ENCODE measurements around the gene GABRB3.

Gene GABRB3

GRCh38 chr15:26790118-26790517, 17.3 kb upstream of the GABRB3 start (continued):
- no peak for TF ChIP-seq TSHZ2 (CRISPR knock-in tag; IDR thresholded peaks at IDR 0.05)
- TF ChIP-seq SNAI2 (CRISPR knock-in tag; IDR thresholded peaks at IDR 0.05) = no peak
- TF ChIP-seq GLIS3 (CRISPR knock-in tag; IDR thresholded peaks at IDR 0.05) = no peak
- no peak for TF ChIP-seq ZNF8 (CRISPR knock-in tag; IDR thresholded peaks at IDR 0.05)
- no peak for TF ChIP-seq ZFP30 (CRISPR knock-in tag; IDR thresholded peaks at IDR 0.05)

GRCh38 chr15:26781816-26782215, 8.9 kb upstream of the GABRB3 start:
- TF ChIP-seq RARB (CRISPR knock-in tag; IDR thresholded peaks at IDR 0.05) = no peak
- no peak for ATAC-seq

GRCh38 chr15:26773917-26774316, 1.1 kb upstream of the GABRB3 start:
- ATAC-seq = no peak
- TF ChIP-seq RARB (CRISPR knock-in tag; IDR thresholded peaks at IDR 0.05) (no peak), PPARA (CRISPR knock-in tag; IDR thresholded peaks at IDR 0.05; ENCODE audit: borderline replicate concordance) (no peak), ZFP3 (CRISPR knock-in tag; IDR thresholded peaks at IDR 0.05) (no peak), ISL1 (CRISPR knock-in tag; IDR thresholded peaks at IDR 0.05) (no peak), POU6F1 (CRISPR knock-in tag; IDR thresholded peaks at IDR 0.05; ENCODE audit: borderline replicate concordance, low read depth) (no peak), ZFP30 (CRISPR knock-in tag; IDR thresholded peaks at IDR 0.05) (no peak), TOX (CRISPR knock-in tag; IDR thresholded peaks at IDR 0.05; ENCODE audit: borderline replicate concordance) (no peak), ZC3H10 (CRISPR knock-in tag; IDR thresholded peaks at IDR 0.05) (no peak), ZNF8 (CRISPR knock-in tag; IDR thresholded peaks at IDR 0.05) (no peak)
- TF ChIP-seq, protein P1, sequence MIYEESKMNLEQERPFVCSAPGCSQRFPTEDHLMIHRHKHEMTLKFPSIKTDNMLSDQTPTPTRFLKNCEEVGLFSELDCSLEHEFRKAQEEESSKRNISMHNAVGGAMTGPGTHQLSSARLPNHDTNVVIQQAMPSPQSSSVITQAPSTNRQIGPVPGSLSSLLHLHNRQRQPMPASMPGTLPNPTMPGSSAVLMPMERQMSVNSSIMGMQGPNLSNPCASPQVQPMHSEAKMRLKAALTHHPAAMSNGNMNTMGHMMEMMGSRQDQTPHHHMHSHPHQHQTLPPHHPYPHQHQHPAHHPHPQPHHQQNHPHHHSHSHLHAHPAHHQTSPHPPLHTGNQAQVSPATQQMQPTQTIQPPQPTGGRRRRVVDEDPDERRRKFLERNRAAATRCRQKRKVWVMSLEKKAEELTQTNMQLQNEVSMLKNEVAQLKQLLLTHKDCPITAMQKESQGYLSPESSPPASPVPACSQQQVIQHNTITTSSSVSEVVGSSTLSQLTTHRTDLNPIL (CRISPR knock-in tag; IDR thresholded peaks at IDR 0.05; ENCODE audit: low read depth) = no peak
- TF ChIP-seq, protein P2, sequence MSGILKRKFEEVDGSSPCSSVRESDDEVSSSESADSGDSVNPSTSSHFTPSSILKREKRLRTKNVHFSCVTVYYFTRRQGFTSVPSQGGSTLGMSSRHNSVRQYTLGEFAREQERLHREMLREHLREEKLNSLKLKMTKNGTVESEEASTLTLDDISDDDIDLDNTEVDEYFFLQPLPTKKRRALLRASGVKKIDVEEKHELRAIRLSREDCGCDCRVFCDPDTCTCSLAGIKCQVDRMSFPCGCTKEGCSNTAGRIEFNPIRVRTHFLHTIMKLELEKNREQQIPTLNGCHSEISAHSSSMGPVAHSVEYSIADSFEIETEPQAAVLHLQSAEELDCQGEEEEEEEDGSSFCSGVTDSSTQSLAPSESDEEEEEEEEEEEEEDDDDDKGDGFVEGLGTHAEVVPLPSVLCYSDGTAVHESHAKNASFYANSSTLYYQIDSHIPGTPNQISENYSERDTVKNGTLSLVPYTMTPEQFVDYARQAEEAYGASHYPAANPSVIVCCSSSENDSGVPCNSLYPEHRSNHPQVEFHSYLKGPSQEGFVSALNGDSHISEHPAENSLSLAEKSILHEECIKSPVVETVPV (CRISPR knock-in tag; IDR thresholded peaks at IDR 0.05) = no peak

DNA sequence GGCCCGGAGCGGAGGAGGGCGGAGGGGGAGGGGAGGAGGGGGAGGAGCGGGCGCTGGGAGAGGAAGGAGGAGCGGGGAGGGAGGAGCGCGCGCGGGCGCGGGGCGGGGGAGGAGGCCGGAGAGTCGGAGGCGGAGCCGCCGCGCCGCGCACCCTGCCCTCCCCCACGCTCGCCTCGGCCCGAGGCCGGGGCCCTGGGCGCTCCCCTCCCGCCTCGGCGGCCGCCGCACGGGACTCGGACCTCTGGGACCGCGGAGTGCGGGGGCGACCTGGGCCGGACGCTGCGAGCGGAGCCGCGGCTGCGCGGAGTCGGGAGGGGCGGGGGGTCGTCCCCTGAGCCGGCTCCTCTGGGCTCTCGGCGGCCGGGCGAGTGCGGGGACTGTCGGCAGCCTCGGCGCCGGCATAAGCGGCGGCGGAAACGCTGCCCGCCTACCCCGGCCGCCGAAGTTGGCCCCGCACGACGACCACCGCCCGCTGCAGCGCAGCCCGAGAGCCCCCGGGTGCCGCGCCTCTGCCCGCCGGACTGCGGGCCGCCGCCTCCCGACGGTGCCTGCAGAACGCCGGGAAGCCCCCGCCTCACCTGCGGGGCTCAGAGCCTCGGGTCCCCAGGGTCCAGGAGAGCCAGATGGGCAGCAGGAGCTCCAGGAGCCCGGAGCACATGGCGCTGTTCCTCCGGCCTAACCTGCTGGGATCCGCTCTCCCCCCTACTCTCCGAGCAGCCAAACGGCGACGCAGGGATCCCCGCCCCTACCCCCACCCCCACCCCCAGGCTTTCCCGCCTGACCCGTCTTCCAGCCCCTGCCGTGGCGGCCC, 406 bp upstream of the GABRB3 start:
- ATAC-seq = no peak
- TF ChIP-seq ISL1 (CRISPR knock-in tag; IDR thresholded peaks at IDR 0.05) = no peak
- no peak for TF ChIP-seq PPARA (CRISPR knock-in tag; IDR thresholded peaks at IDR 0.05; ENCODE audit: borderline replicate concordance)
- TF ChIP-seq ZNF70 (CRISPR knock-in tag; IDR thresholded peaks at IDR 0.05) = no peak
- TF ChIP-seq SNAI2 (CRISPR knock-in tag; IDR thresholded peaks at IDR 0.05) = no peak
- TF ChIP-seq ESRRG (CRISPR knock-in tag; IDR thresholded peaks at IDR 0.05) = no peak
- TF ChIP-seq BACH2 (CRISPR knock-in tag; IDR thresholded peaks at IDR 0.05; ENCODE audit: borderline replicate concordance) = no peak
- TF ChIP-seq, protein P2 (CRISPR knock-in tag; IDR thresholded peaks at IDR 0.05) = no peak
- TF ChIP-seq, protein P1 (CRISPR knock-in tag; IDR thresholded peaks at IDR 0.05; ENCODE audit: low read depth) = no peak
- TF ChIP-seq RARB (CRISPR knock-in tag; IDR thresholded peaks at IDR 0.05) = no peak
- TF ChIP-seq TSHZ2 (CRISPR knock-in tag; IDR thresholded peaks at IDR 0.05) = no peak
- TF ChIP-seq ZFP30 (CRISPR knock-in tag; IDR thresholded peaks at IDR 0.05) = no peak
- no peak for TF ChIP-seq ZFP3 (CRISPR knock-in tag; IDR thresholded peaks at IDR 0.05)
- no peak for TF ChIP-seq ZC3H10 (CRISPR knock-in tag; IDR thresholded peaks at IDR 0.05)
- TF ChIP-seq, protein P3, sequence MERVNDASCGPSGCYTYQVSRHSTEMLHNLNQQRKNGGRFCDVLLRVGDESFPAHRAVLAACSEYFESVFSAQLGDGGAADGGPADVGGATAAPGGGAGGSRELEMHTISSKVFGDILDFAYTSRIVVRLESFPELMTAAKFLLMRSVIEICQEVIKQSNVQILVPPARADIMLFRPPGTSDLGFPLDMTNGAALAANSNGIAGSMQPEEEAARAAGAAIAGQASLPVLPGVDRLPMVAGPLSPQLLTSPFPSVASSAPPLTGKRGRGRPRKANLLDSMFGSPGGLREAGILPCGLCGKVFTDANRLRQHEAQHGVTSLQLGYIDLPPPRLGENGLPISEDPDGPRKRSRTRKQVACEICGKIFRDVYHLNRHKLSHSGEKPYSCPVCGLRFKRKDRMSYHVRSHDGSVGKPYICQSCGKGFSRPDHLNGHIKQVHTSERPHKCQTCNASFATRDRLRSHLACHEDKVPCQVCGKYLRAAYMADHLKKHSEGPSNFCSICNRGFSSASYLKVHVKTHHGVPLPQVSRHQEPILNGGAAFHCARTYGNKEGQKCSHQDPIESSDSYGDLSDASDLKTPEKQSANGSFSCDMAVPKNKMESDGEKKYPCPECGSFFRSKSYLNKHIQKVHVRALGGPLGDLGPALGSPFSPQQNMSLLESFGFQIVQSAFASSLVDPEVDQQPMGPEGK (CRISPR knock-in tag; IDR thresholded peaks at IDR 0.05; ENCODE audit: borderline replicate concordance) = no peak
- TF ChIP-seq CSDC2 (CRISPR knock-in tag; IDR thresholded peaks at IDR 0.05) = no peak

All from SK-N-SH treated with all-trans-retinoic acid at 6 μM for 48 hours (cell line).